ENCODE results near the gene FMN1.

The FMN1 gene

GRCh38 chr15:32987067-32987466, 207.4 kb downstream of the FMN1 start:
- TF ChIP-seq FOXM1 (IDR thresholded peaks at IDR 0.05; ENCODE audit: borderline replicate concordance, low read depth) (no peak), CEBPB (IDR thresholded peaks at IDR 0.05) (no peak), MAX (IDR thresholded peaks at IDR 0.05) (no peak), NFIC (IDR thresholded peaks at IDR 0.05) (no peak), ZBTB7A (IDR thresholded peaks at IDR 0.05; ENCODE audit: low read depth) (no peak), TCF12 (IDR thresholded peaks at IDR 0.05; ENCODE audit: low read depth) (no peak), EGR1 (IDR thresholded peaks at IDR 0.05) (no peak), RAD21 (IDR thresholded peaks at IDR 0.05; ENCODE audit: low read depth) (no peak), REST (IDR thresholded peaks at IDR 0.05; ENCODE audit: low read depth) (no peak), TAF1 (IDR thresholded peaks at IDR 0.05; ENCODE audit: low read depth) (no peak)

- TF ChIP-seq TAF1 (IDR thresholded peaks at IDR 0.05; ENCODE audit: low read depth) (no peak), CREB1 (IDR thresholded peaks at IDR 0.05; ENCODE audit: low read depth) (no peak), ZBTB7A (IDR thresholded peaks at IDR 0.05; ENCODE audit: low read depth) (no peak), FOXM1 (IDR thresholded peaks at IDR 0.05; ENCODE audit: borderline replicate concordance, low read depth) (no peak), USF1 (IDR thresholded peaks at IDR 0.05) (no peak)
These were observed 208.4 kb downstream of the FMN1 start for GRCh38 chr15:32986147-32986546.

- TF ChIP-seq TEAD4 (IDR thresholded peaks at IDR 0.05) (no peak), REST (IDR thresholded peaks at IDR 0.05; ENCODE audit: low read depth) (no peak), MAX (IDR thresholded peaks at IDR 0.05) (no peak), CREB1 (IDR thresholded peaks at IDR 0.05; ENCODE audit: low read depth) (no peak), YY1 (IDR thresholded peaks at IDR 0.05; ENCODE audit: low read depth) (no peak), USF1 (IDR thresholded peaks at IDR 0.05) (no peak), EP300 (IDR thresholded peaks at IDR 0.05; ENCODE audit: borderline replicate concordance) (no peak), FOXM1 (IDR thresholded peaks at IDR 0.05; ENCODE audit: borderline replicate concordance, low read depth) (no peak), CEBPB (IDR thresholded peaks at IDR 0.05) (no peak), TCF12 (IDR thresholded peaks at IDR 0.05; ENCODE audit: low read depth) (no peak), RAD21 (IDR thresholded peaks at IDR 0.05; ENCODE audit: low read depth) (no peak), EGR1 (IDR thresholded peaks at IDR 0.05) (no peak)
These were observed 210.8 kb downstream of the FMN1 start for GRCh38 chr15:32983679-32984078.

GRCh38 chr15:32982001-32982400, 212.5 kb downstream of the FMN1 start:
- no peak for TF ChIP-seq CEBPB (IDR thresholded peaks at IDR 0.05)
- TF ChIP-seq USF1 (IDR thresholded peaks at IDR 0.05): no peak
- no peak for TF ChIP-seq EP300 (IDR thresholded peaks at IDR 0.05; ENCODE audit: borderline replicate concordance)
- no peak for TF ChIP-seq TEAD4 (IDR thresholded peaks at IDR 0.05)
- no peak for TF ChIP-seq MAX (IDR thresholded peaks at IDR 0.05)
- no peak for TF ChIP-seq CREB1 (IDR thresholded peaks at IDR 0.05; ENCODE audit: low read depth)
- TF ChIP-seq EGR1 (IDR thresholded peaks at IDR 0.05): no peak
- TF ChIP-seq NFIC (IDR thresholded peaks at IDR 0.05): no peak
- TF ChIP-seq ZBTB7A (IDR thresholded peaks at IDR 0.05; ENCODE audit: low read depth): no peak
- TF ChIP-seq YY1 (IDR thresholded peaks at IDR 0.05; ENCODE audit: low read depth): no peak
- no peak for TF ChIP-seq FOXM1 (IDR thresholded peaks at IDR 0.05; ENCODE audit: borderline replicate concordance, low read depth)
- TF ChIP-seq REST (IDR thresholded peaks at IDR 0.05; ENCODE audit: low read depth): no peak
- TF ChIP-seq RAD21 (IDR thresholded peaks at IDR 0.05; ENCODE audit: low read depth): no peak
- TF ChIP-seq TCF12 (IDR thresholded peaks at IDR 0.05; ENCODE audit: low read depth): no peak
- no peak for TF ChIP-seq TAF1 (IDR thresholded peaks at IDR 0.05; ENCODE audit: low read depth)

Data from Ishikawa (cell line).